Measurements from ENCODE around the gene ERICH3. TPM values are rescaled to one million over a fixed set of nuclear protein-coding genes. Genes with fewer than 3 reads are reported as not detected.

The ERICH3 gene
- total RNA-seq, 1 donor from 2014 or later: not detected

GRCh38 chr1:74618974-74619373 lies 54.6 kb downstream of the ERICH3 start:
- no peaks in the 10 kb centered on the region for H3K27me3 ChIP-seq (ENCODE audit: control insufficient read depth, insufficient read depth, low read length)
- no peak for DNase-seq (ENCODE audit: low read depth)
- TF ChIP-seq CTCF (IDR thresholded peaks at IDR 0.05; ENCODE audit: insufficient read depth, low read length, poor library complexity, severe bottlenecking): no peak

GRCh38 chr1:74613894-74614293 lies 59.7 kb downstream of the ERICH3 start:
- H3K36me3 ChIP-seq (ENCODE audit: control insufficient read depth, insufficient read depth, low read length): no peaks in the 10 kb centered on the region
- no peak for DNase-seq (ENCODE audit: low read depth)
- H3K27me3 ChIP-seq (ENCODE audit: control insufficient read depth, insufficient read depth, low read length): no peaks in the 10 kb centered on the region
- no peak for TF ChIP-seq CTCF (IDR thresholded peaks at IDR 0.05; ENCODE audit: insufficient read depth, low read length, poor library complexity, severe bottlenecking)
- no peak overlapping the region for H3K4me3 ChIP-seq (ENCODE audit: low read depth, low read length)

More at GRCh38 chr1:74618974-74619373, 54.6 kb downstream of the ERICH3 start:
- Histone ChIP-seq H3K4me3 (ENCODE audit: low read depth, low read length) (no peak overlapping the region), H3K36me3 (ENCODE audit: control insufficient read depth, insufficient read depth, low read length) (no peaks in the 10 kb centered on the region)

GRCh38 chr1:74611887-74612286 lies 61.7 kb downstream of the ERICH3 start:
- TF ChIP-seq CTCF (IDR thresholded peaks at IDR 0.05; ENCODE audit: insufficient read depth, low read length, poor library complexity, severe bottlenecking): no peak
- Histone ChIP-seq H3K27me3 (ENCODE audit: control insufficient read depth, insufficient read depth, low read length) (no peaks in the 10 kb centered on the region), H3K4me3 (ENCODE audit: low read depth, low read length) (no peak overlapping the region), H3K36me3 (ENCODE audit: control insufficient read depth, insufficient read depth, low read length) (no peaks in the 10 kb centered on the region)
- no peak for DNase-seq (ENCODE audit: low read depth)

- Histone ChIP-seq H3K36me3 (ENCODE audit: control insufficient read depth, insufficient read depth, low read length) (no peaks in the 10 kb centered on the region), H3K4me3 (ENCODE audit: low read depth, low read length) (no peak overlapping the region), H3K27me3 (ENCODE audit: control insufficient read depth, insufficient read depth, low read length) (no peaks in the 10 kb centered on the region)
- DNase-seq (ENCODE audit: low read depth): no peak
- no peak for TF ChIP-seq CTCF (IDR thresholded peaks at IDR 0.05; ENCODE audit: insufficient read depth, low read length, poor library complexity, severe bottlenecking)
Observed at GRCh38 chr1:74610961-74611360, 62.6 kb downstream of the ERICH3 start.

- Histone ChIP-seq H3K4me3 (ENCODE audit: low read depth, low read length) (no peak overlapping the region), H3K36me3 (ENCODE audit: control insufficient read depth, insufficient read depth, low read length) (no peaks in the 10 kb centered on the region), H3K27me3 (ENCODE audit: control insufficient read depth, insufficient read depth, low read length) (no peaks in the 10 kb centered on the region)
- no peak for DNase-seq (ENCODE audit: low read depth)
- no peak for TF ChIP-seq CTCF (IDR thresholded peaks at IDR 0.05; ENCODE audit: insufficient read depth, low read length, poor library complexity, severe bottlenecking)
Observed at GRCh38 chr1:74609810-74610371, 63.7 kb downstream of the ERICH3 start.

- TF ChIP-seq CTCF (IDR thresholded peaks at IDR 0.05; ENCODE audit: insufficient read depth, low read length, poor library complexity, severe bottlenecking): no peak
- no peaks in the 10 kb centered on the region for H3K27me3 ChIP-seq (ENCODE audit: control insufficient read depth, insufficient read depth, low read length)
- no peak overlapping the region for H3K4me3 ChIP-seq (ENCODE audit: low read depth, low read length)
- DNase-seq (ENCODE audit: low read depth): no peak
- no peaks in the 10 kb centered on the region for H3K36me3 ChIP-seq (ENCODE audit: control insufficient read depth, insufficient read depth, low read length)
Observed at GRCh38 chr1:74596717-74597116, 76.9 kb downstream of the ERICH3 start.
